Measurements from ENCODE around the gene NELL2. TPM values are rescaled to one million over a fixed set of nuclear protein-coding genes. Genes with fewer than 3 reads are reported as not detected.
A peak's percentile ranks its signal among the peaks of the same experiment; 100 is the strongest.
"Not testable (repeated sequence)": the region's sequence is repeated elsewhere in the genome, so short reads cannot be mapped to it uniquely, and the experiment has no call there.

The NELL2 gene
- polyA plus RNA-seq, 3 donors = 13.4 to 19.7 (median 17.5) TPM

DNA sequence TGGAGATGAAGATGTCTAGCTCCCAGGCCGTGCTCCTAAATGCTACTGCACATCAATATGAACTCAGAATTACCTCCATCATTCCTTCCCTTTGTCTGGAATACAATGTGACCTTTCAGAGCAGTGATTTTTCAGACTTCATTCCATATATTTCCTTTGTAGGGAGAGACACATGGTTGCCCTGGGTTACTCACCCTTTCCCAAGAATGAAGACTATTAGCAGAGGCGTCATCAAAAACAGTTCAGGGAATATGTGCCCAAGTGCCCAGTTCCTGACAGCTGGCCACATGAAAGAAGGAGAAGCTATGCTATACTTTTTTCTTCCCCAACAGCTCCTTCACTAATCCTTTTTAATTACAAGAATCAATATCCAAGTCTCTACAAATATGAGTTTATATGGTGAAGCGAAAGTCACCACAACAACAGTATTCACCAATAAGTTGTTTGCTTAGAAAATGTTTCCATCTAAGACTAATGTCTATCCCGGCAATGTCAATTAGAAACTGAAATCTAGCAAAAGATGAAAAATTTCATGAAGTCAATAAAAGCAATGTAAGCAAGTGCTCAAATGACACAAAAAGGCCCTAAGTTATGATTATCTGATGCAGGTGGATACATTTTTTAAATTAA, 17.8 kb downstream of the NELL2 start:
- no peak for DNase-seq (ENCODE audit: extremely low read depth in 1 of 11, low read depth in 9 of 11, low spot score in 4 of 11)

DNA sequence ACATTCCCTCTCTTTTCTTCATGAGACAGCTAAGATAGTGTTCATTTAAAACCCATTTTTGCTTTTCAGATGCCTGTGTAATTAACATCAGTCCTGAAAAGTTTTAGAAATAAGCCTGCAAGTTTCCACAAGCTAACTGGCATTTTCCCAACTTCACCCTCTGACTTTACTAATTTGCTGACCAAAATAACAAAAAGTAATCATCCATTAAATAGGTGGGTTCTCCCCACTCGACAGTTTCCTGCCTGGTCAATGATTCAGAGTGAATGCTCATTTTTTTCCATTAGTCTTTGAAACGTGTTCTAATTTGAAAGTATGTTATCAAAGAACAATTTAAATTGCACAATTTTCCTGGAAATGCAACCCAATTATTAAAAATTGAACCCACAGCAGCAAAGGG, 23.6 kb downstream of the NELL2 start:
- DNase-seq (ENCODE audit: extremely low read depth in 1 of 11, low read depth in 9 of 11, low spot score in 4 of 11) = no peak

DNA sequence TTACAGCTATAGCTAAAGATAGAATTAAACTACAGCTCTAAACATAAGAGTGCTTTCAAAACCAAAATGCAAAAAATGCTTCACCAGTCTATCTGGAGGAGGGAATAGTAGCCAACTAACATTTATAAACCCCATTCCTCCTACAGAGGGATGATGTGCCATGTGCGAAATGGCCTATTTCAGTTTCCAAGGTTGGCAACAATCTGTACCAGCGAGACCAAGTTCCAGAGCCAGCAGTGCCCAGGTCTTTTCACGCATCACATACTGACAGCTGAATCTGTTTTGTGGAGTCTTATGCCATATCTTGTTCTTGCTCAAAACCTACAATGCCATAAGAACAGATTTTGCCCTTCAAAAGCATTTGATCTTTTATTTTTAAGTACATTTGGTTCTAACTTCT, 24.5 kb downstream of the NELL2 start:
- no peak for DNase-seq (ENCODE audit: extremely low read depth in 1 of 11, low read depth in 9 of 11, low spot score in 4 of 11)

DNA sequence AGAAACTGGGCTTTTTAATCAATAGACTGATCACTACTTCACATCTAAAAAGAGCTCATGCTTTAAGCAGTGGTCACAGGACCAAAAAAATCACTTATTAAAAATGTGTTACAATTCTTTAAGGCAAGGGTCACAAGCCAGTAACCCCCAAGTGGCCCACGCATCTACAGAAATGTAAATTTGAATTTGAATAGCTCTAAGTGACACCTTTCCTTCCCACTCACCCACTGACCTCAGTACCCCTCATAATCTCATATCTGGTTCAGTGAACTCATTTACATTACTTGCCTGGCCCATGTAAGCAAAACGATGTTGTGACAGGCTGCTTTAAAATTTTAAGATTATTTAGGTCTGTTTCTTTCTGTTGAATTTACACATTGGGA, 27.4 kb downstream of the NELL2 start:
- no peak for DNase-seq (ENCODE audit: extremely low read depth in 1 of 11, low read depth in 9 of 11, low spot score in 4 of 11)

DNA sequence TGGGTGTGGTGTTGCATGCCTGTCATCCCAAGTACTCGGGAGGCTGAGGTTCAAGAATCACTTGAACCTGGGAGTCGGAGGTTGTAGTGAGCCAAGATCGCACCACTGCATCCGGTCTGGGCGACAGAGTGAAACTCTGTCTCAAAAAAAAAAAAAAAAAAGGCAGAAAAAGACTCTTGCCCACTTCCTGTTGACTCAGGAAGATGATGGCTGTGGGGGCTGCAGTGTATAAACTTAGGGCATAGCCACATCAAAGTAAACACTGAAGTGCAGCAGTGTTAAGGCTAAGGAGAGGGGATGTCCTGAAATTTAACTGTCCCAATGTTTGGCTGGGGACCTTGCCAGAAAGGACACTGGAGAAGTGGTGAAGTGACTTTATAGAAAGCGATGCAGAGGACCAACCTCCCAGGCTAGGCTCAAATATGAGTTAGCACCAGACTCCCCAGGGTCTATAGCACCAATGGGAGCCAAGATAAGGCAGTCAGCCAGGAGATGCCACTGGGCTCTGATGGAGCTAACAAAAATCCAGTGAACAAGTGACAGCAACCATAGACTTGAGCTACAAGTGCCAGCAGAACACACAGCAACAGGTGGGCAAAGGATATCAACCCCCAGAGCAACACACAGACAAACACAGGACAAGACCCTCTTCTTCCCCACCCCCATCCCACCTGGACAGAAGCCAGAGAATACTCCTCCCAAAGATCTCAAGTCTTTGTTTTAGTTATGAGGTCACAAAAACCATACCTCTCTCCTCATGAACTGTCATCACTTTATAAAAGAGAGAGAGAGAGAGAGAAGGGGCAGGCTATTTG, 28.0 kb downstream of the NELL2 start:
- no peak for DNase-seq (ENCODE audit: extremely low read depth in 1 of 11, low read depth in 9 of 11, low spot score in 4 of 11)

DNA sequence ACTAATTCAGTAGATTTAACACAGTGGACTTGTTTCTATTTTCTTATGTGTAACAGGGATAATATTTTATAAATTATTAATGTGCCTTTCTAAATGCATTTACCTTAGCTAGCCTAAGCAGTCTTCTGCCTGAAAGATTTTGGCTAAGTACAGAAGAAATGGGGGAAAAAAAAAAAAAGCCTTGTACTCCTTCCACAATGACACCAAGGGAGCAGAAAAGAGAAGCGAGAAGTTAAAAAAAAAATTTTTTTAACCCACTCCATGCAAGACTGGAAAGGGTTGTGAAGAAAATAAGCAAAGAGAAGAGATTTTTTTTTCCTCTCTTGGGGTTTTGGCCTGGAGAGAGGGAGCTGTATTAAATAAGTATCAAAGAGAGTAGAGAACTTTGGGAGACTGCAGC, 28.7 kb downstream of the NELL2 start:
- DNase-seq (ENCODE audit: extremely low read depth in 1 of 11, low read depth in 9 of 11, low spot score in 4 of 11) = no peak

DNA sequence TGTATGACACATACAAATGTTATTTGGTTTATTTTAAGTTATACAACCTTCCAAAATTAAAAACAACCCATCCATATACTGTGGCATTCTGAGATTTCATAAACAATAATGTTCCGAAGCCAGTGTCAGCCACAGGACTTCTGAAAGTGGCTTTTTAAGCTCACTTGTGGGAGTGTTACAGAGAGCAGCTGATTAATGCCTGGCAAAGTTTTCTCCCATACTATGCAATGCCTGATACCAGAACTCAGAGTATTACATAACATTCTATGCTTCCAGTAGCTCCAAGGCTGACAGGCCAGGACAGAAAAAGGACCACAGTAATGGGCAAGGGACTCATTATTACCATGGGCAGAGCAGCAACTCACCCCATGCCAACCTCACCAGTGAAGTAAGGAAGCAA, 29.3 kb downstream of the NELL2 start:
- DNase-seq (ENCODE audit: extremely low read depth in 1 of 11, low read depth in 9 of 11, low spot score in 4 of 11) = no peak

DNA sequence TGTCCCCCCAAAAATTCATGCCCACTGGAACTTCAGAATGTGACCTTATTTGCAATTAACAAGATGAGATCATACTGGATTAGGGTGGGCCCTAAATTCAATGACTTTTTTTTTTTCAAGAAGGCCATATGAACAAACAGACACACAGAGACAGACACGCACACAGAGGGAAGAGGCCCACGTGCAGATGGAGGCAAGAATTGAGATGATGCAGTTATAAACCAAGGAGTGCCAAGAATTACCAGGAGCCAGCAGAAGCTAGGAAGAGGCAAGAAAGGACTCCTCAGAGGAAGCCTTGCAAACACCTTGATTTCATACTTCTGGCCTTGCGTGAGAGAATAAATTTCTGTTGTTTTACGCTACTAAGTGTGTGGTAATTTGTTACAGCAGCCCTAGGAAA, 33.4 kb downstream of the NELL2 start:
- no peak for DNase-seq (ENCODE audit: extremely low read depth in 1 of 11, low read depth in 9 of 11, low spot score in 4 of 11)

DNA sequence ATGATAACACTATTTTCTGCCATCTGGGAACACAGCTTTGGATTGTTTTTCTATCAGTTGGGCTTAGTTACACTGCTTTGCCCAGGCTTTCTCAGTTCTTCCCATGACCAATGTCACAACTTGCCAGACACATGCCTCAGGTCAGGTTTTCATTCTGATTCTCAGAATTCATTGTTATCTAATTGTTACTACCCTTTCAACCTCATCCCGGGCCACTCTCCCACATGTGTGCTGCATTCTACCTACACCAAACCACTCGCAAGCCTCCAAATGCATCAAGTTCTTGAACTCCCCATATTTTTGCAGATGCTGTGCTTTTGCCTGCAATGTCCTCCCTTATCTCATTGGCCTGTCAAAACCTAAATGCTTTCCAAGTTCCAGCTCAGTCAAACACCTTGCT, 36.3 kb downstream of the NELL2 start:
- DNase-seq (ENCODE audit: extremely low read depth in 1 of 11, low read depth in 9 of 11, low spot score in 4 of 11) = no peak

DNA sequence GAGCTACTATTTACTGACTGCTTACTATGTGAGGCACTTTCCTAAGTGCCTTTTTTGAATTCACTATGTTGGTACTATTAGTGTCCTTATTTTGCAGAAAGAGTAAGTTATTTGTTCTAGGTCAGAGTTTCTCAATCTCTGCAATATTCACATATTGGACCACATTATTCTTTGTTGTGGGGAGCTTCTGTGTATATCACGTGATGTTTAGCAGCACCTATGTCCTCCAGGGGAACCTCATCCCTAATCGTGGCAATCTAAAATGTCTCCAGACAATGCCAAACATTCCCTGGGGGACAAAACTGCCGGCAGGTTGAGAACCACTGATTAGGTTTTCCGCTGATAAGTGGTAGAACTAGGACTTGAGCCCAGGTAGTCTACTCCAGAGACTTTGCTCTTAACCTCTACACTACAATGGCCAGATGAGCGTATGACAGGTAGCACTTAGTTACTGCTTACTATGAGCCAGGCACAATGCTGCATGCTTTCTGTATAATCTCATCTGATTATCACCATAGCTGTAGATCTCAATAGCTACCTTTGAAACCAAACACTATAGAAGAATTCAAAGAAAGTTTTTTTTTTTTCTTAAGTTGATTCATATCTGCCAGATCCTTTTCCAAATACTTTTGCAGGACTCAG, 38.9 kb downstream of the NELL2 start:
- DNase-seq (ENCODE audit: extremely low read depth in 1 of 11, low read depth in 9 of 11, low spot score in 4 of 11) = no peak

DNA sequence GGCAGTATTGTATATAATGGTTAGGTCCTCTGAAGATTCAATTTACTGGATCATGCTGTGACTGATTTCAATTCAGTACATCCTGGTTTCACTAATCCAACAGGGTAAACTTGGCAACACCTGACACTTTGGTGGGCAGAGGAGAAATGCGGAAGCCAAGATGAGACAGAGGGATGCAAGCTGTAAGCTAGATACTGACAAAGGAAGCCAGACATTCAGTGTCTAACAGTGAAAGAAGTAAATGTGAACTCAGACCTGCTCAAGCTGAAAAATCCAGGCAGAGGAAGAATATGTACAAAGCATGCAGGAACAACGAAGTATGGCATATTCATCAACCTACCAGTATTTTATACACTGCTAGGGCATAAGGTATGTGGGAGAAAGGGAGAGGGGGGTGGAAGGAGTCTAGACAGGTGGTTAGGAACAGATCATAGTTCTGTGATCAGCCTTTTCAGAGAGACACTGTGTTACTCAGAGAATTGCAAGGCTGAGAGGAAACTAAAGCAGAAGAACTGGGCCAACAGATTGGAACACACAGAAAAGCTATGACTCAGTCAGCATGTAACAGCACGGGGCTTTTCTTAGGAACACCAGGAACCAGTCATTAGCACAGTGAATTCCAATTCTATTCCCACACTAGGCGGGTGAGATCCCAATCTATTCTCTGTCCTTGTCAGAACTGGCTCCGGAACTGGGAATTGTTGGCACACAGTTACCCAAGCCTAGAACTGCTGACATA, 40.3 kb downstream of the NELL2 start:
- no peak for DNase-seq (ENCODE audit: extremely low read depth in 1 of 11, low read depth in 9 of 11, low spot score in 4 of 11)

DNA sequence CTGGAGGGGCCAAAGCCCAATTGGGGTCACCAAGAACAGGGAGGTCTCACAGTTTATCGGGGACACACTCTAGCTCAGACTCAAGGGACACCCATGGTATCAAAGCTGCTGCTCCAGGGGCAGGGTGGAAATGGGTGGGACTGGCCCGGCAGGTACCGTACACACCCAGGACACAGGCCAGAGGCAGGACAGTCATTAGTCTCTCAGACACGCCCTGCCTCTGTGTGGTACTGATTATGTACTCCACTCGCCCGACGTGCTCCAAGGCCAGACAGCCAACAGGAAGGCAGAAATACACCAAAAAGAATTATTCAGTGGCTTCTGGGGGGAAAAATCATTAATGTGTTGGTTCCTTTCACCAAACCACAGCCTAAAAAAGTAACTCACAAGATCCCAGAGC, 41.1 kb downstream of the NELL2 start:
- DNase-seq (ENCODE audit: extremely low read depth in 1 of 11, low read depth in 9 of 11, low spot score in 4 of 11) = not testable (repeated sequence)

DNA sequence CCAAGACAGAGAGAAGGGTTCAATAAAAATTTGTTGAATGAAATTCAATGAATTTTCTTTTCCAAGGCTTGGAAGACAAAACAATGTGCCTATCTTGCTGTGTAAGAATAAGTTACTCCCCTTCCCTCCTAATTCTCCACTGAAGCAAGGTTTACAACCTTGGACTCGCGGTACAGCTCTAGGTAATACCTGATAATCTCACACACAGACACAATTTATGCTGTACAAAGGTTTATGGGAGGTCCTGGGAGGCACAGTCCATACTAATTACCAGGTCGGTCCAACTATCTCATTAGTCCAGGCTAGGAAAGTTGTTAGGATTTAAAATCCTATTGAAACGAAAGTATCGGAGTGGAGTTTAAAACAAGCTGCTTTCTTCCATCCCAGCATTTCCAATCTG, 42.6 kb downstream of the NELL2 start:
- DNase-seq (ENCODE audit: extremely low read depth in 1 of 11, low read depth in 9 of 11, low spot score in 4 of 11) = peak in 1 of 11 donors; percentile 2

DNA sequence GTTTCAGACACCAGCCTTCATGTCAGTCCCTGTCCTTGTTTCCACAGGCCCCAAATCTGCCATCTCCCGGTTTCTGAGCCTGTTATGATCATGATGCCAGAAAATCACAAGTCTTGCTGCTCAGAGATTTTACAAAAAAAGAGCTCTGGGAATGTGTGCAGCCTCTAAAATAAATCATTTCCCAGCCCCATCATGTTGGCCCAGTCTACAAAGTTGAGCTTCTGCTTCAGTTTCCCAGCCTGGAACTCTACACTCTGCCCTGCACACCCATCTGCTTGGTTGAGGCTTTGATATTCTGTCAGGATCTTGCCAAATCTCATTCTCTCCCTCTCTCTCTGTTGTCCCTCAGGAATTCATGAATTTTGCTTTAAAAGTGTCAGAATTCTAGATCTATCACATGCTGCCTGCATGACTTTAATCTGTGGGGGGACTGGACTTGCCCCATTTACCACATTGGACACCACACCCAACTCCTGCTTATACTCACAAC, 45.5 kb downstream of the NELL2 start:
- no peak for DNase-seq (ENCODE audit: extremely low read depth in 1 of 11, low read depth in 9 of 11, low spot score in 4 of 11)

DNA sequence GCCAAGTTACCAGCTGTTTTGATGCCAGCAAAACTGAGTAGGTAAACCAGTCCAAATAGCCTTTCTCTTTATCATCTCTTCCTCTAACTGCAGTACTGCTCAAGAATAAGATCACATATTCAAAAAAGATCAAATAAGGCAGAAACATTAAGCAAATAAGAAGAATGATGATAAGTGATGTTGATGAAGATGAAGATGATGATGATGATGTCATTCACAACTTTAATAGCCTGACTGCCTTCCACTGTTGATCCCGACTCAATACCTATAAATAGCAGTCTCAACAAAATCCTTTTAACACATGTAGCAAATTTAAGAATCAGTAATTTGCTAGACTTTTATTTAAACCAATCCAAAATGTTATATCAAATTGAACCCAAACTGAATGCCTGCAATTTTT, 47.1 kb downstream of the NELL2 start:
- DNase-seq (ENCODE audit: extremely low read depth in 1 of 11, low read depth in 9 of 11, low spot score in 4 of 11) = no peak

DNA sequence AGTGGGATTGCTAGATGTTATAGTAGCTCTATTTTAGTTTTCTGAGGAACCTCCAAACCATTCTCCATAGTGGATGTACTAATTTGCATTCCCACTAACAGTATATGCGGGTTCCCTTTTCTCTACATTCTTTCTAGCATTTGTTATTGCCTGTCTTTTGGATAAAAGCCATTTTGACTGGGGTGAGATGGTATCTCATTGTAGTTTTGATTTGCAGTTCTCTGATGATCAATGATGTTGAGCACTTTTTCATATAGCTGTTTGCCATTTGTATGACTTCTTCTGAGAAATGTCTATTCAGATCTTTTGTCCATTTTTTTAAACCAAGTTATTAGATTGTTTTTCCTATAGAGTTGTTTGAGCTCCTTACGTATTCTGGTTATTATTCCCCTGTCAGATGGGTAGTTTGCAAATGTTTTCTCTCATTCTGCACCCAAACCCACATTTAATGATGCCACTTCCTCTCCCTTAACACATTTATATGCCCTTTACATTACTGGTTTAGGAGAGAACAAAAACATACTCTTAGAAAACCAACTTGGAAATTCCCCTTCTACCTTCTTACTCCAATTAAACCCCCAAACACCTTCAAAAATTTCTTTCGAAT, 48.2 kb downstream of the NELL2 start:
- no peak for DNase-seq (ENCODE audit: extremely low read depth in 1 of 11, low read depth in 9 of 11, low spot score in 4 of 11)

DNA sequence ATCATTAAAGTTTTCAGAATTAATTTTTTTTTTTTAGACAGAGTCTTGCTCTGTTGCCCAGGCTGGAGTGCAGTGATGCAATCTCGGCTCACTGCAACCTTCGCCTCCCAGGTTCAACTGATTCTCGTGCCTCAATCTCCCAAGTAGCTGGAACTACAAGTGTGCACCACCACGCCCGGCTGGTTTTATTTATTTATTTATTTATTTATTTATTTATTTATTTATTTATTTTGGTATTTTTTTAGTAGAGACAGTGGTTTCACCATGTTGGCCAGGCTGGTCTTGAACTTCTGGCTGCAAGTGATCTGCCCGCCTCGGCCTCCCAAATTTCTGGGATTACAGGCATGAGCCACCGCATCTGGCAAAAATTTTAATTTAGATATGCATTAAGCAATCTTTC, 54.4 kb downstream of the NELL2 start:
- DNase-seq (ENCODE audit: extremely low read depth in 1 of 11, low read depth in 9 of 11, low spot score in 4 of 11) = not testable (repeated sequence)

DNA sequence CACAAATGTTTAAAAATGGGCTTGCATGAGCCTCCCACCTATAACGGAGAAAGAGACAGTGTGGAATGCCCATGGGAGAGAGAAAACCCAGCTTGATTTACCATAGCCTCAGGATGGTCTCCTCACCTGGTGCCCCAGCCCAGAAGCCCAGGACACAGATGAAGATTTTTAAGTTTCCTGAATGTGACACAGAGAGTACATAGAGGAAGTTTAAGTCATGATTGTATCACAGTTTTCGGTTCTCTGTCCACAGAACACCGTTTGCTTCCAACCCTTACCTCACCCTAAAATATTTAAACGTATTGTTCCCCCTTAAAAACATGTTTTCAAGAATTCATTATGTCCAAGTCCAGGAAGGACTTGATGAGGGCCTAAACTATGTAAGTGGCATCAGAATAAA, 56.2 kb downstream of the NELL2 start:
- no peak for DNase-seq (ENCODE audit: extremely low read depth in 1 of 11, low read depth in 9 of 11, low spot score in 4 of 11)

DNA sequence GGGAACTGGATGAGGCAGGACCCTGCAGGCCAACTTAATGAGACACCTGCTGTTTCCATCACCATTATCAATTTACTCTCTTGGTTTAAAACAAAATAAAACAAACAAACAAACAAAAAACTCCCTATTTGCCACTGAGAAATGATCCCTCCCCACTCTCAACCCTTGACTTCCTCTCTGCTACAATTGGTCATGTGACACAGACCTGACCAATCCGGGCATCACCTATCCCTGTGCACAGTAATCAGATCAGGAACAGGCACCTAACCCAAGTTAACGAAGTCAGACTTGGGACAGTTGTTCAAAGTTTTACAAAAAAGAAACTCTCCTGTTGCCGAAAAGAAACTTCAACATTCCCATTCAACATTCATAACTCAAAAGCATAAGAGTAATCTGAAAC, 58.4 kb downstream of the NELL2 start:
- no peak for DNase-seq (ENCODE audit: extremely low read depth in 1 of 11, low read depth in 9 of 11, low spot score in 4 of 11)

Measured in renal cortex interstitium (tissue), 11 donors.